NCI-H2029 treated with DMSO at 0.1 percent for 48 hours (cell line): ENCODE measurements around the gene HLTF.

Experiments
- DNase-seq: peaks from one replicate; lab custom pipeline; 2025; lab: John Stamatoyannopoulos, UW

The HLTF gene

DNA sequence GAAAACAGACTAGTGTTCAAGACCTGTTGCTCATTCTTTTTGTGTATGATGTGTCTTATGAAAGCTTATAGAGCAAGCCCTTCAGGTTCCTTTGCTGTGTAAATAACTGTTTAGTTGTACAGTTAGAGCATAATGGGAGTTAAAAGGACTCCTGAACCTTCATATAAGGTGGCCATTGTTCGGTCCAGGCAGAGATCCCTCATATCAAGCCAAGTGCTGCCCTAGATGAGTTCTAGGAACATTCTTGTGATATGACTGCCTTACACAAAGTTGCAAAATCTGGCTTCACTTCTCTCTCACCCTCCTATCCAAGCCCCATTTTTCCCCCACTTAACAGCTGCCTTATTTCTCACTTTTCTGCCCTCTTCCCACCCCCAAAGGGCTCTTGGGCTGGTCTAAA, 68.1 kb downstream of the HLTF start:
- no peak for DNase-seq

GRCh38 chr3:149016669-149017541, 69.4 kb downstream of the HLTF start:
- no peak for DNase-seq

GRCh38 chr3:149016242-149016641, 70.1 kb downstream of the HLTF start:
- no peak for DNase-seq

DNA sequence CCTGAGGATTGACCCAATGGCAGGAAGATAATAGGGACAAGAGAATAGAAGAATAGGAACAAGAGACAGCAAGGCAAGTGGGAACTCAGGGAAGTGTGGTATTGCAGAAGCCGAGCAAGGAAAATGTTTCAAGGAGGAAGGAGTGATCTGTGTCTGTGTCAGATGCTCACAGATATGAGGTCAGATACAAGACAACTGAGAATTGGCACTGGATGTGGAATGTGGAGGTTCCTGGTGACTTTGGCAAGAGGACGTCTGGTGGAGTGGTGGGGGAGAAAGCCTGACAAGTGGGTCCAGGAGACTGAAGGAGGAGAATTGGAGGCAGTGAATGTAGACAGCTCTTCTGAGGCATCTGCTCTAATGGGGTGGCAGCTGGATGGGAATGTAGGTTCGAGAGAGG, 70.9 kb downstream of the HLTF start:
- DNase-seq: no peak

GRCh38 chr3:149013726-149014125, 72.6 kb downstream of the HLTF start:
- no peak for DNase-seq

- no peak for DNase-seq
Measured at GRCh38 chr3:149011676-149012075, 74.7 kb downstream of the HLTF start.

GRCh38 chr3:149010966-149011365, 75.4 kb downstream of the HLTF start:
- no peak for DNase-seq

- DNase-seq: no peak
Measured at GRCh38 chr3:149010504-149010951, 75.8 kb downstream of the HLTF start.

DNA sequence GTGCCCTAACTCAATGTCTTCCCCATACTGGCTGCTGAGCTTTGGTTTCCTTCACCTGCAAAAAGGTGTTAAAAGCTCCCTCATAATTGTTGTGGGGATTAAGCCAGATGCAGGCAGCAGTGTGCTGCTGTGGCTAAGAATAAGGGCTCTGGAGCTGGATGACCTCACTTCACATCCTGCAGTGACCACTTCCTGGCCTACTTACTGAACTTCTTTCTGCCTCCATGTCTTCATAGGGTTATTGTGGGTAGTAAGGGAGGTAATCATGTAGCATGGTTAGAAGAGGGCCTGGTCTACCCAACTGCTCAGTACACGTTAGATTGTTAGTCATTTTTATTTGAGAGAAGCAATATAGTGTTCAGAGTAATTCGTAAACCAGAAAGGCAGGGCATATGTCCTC, 76.6 kb downstream of the HLTF start:
- DNase-seq: no peak

DNA sequence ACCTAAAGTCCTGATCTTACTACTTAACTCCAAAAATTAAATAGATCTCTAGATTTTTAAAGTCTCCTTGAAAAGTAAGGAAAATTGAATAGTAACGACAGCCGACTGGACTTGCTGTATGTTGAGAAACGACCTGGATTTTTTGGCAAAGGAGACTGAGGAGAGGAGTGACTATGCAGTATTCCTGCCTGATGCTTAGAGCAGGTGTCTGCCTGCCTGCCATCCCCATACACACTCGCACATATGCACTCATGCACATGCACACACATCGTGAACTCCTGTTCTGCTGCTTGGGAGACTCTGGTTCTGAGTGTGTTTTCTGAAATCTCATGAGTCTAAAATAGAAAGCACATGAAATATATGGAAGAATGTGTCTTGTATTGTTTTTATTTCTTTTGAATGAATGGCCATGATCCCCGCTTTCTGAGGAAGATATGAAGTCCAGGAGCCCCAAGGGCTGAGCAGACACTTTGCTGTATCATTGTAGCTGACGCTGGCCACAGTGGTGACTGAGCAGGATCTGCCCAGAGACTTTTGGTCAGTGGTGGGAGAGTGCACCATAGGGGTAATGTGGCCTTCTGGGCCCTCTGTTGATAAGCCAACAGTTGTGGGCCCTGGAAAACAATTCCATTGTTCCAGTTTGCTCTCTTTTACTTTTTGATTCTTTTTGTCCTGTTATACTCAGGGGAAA, 78.6 kb downstream of the HLTF start:
- no peak for DNase-seq

DNA sequence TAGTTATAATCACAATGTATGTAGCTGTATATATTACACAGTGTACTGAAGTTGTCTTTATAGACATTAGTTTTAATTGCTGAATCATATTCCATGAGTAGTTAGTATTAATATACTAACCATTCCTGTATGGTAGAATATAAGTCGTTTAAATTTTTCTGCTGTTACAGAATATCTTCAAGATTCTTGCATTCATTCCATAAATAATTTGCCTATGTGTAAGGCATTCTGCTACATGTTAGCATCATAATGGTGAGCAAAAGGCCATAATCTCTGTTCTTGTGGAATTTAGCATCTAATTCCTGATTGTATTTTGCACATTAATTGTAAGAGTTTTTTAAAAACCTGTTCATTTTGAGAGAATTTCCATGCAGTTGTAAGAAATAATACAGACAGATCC, 80.9 kb downstream of the HLTF start:
- no peak for DNase-seq

- peak; percentile 70 for DNase-seq
Measured at GRCh38 chr3:149004622-149005021, 81.7 kb downstream of the HLTF start.

- peak; percentile 20 for DNase-seq
Measured at GRCh38 chr3:149003653-149004305, 82.6 kb downstream of the HLTF start.

DNA sequence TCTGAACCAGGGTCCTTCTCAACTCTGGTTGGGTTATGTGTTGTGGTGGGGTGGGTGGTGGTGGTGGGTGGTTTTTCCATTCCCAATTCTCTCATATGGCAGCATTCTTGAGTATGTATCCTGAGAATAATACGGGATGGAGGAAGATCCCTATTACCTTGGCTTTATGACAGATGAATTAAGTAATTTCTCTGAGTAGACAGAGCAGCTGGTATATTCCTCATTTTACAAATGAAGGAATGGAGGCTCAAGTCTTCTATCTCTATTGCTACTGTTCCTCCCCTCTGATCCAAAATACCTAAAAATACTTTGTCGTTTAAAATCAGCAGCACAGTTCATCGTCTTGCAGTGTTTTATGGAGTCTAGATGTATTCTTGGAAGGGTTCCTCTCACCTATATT, 84.6 kb downstream of the HLTF start:
- DNase-seq: no peak

DNA sequence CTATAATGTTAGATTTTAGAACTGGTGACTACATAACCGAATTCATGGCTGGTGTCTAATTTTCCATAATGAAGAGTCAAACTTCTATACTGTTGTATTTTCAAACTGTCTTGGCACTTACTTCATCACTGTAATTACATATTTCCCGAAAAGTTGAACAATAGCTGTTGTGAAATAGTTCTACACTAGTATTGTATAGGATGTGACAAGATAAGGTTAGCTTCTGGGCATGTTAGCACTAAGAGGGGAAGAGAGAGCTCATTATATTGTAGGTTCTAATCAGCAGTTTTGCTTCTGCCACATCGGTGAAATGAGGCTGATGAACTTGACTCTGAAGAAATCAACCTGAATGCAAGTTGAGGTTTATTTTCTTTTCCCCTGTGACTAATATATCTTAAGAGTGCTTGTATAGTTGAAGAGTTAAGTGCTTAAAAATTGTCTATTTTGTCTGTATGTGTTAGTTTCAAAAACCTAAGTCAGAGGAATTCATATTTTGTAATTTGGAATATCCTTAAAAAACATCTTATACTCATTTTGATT, 86.1 kb downstream of the HLTF start:
- DNase-seq: no peak

- no peak for DNase-seq
Measured at GRCh38 chr3:148999806-149000205, 86.5 kb downstream of the HLTF start.

- DNase-seq: peak; percentile 41
Measured at GRCh38 chr3:148998715-148999423, 87.5 kb downstream of the HLTF start.

GRCh38 chr3:148998297-148998696, 88.0 kb downstream of the HLTF start:
- no peak for DNase-seq

DNA sequence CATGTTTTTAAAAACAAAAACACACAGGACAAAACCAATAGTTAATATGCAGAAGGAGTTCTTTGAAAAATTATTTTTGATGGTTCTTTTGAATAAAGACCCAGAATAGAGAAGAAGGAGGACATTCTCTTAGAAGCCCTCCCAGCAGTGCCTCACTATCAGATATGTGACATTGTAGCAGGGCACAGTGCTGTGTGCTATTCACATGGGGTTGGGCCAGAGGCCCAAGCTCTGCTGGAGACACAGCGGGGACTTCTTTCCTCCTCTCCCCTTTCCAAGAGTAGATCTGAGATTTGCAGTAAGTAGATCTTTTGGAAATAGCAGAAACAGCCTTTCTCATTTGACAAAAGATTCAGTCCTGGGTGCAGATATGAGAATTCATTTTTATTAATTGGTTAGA, 88.7 kb downstream of the HLTF start:
- DNase-seq: no peak

- no peak for DNase-seq
Measured at GRCh38 chr3:148992635-148993255, 93.6 kb downstream of the HLTF start.

- DNase-seq: no peak
Measured at GRCh38 chr3:148992027-148992634, 94.2 kb downstream of the HLTF start.
